ENCODE results near the gene ADH1B. TPM values are rescaled to one million over a fixed set of nuclear protein-coding genes. Genes with fewer than 3 reads are reported as not detected.
"Not testable (repeated sequence)": the region's sequence is repeated elsewhere in the genome, so short reads cannot be mapped to it uniquely, and the experiment has no call there.

Gene ADH1B
- total RNA-seq, 4 donors from 2014 or later: 1,681 to 8,339 (median 3,297) TPM

- peak; percentile 58 for ATAC-seq (ENCODE audit: low FRiP score)
- no peak for TF ChIP-seq CTCF (IDR thresholded peaks at IDR 0.05)
- DNase-seq (ENCODE audit: low spot score): no peak
Measured at GRCh38 chr4:99323756-99324155, 2.6 kb upstream of the ADH1B start.

- not testable (repeated sequence) for DNase-seq (ENCODE audit: low spot score); ATAC-seq (ENCODE audit: low FRiP score)
Measured at GRCh38 chr4:99317811-99318210, 3.4 kb downstream of the ADH1B start.

- TF ChIP-seq CTCF (IDR thresholded peaks at IDR 0.05): no peak
- no peak for ATAC-seq (ENCODE audit: low FRiP score)
- DNase-seq (ENCODE audit: low spot score): no peak
Measured at GRCh38 chr4:99317354-99317753, 3.8 kb downstream of the ADH1B start.

- no peak for DNase-seq (ENCODE audit: low spot score)
- no peak for ATAC-seq (ENCODE audit: low FRiP score)
- TF ChIP-seq CTCF (IDR thresholded peaks at IDR 0.05): no peak
Measured at GRCh38 chr4:99315839-99316238, 5.4 kb downstream of the ADH1B start.

- no peak for TF ChIP-seq CTCF (IDR thresholded peaks at IDR 0.05)
- ATAC-seq (ENCODE audit: low FRiP score) (no peak), DNase-seq (ENCODE audit: low spot score) (no peak)
Measured at GRCh38 chr4:99314211-99314610, 7.0 kb downstream of the ADH1B start.

- no peak for TF ChIP-seq CTCF (IDR thresholded peaks at IDR 0.05)
- ATAC-seq (ENCODE audit: low FRiP score) (no peak), DNase-seq (ENCODE audit: low spot score) (no peak)
Measured at GRCh38 chr4:99310389-99310788, 10.8 kb downstream of the ADH1B start.

- DNase-seq (ENCODE audit: low spot score): no peak
- ATAC-seq (ENCODE audit: low FRiP score): no peak
- no peak for TF ChIP-seq CTCF (IDR thresholded peaks at IDR 0.05)
Measured at GRCh38 chr4:99305638-99306400, 15.4 kb downstream of the ADH1B start.
